PC-9 (cell line): Measurements from ENCODE around the gene LAMA3.

Experiments
- CTCF ChIP-seq: fragments of 200-600 bp; sonication (generic); conservative IDR thresholded peaks from 2 replicates; pipeline ENCODE4 v1.6.1; 2017; ENCODE audit warnings: mixed run types, antibody characterized with exemption, mild to moderate bottlenecking, moderate library complexity
- EZH2 ChIP-seq: fragments of 200-600 bp; sonication (generic); IDR thresholded peaks from 2 replicates; pipeline ENCODE4 v1.8.0; 2017; ENCODE audit warnings: antibody characterized with exemption, low read depth

- TF ChIP-seq CTCF (no peak), EZH2 (no peak)
Measured at GRCh38 chr18:23868136-23868785, 179.0 kb downstream of the LAMA3 start.
